Endodermal cell (in vitro differentiated cells): ENCODE results near the gene ERG. TPM values are rescaled to one million over a fixed set of nuclear protein-coding genes. Genes with fewer than 3 reads are reported as not detected.

Experiments
- DNase-seq: peaks from one replicate; pipeline ENCODE4 v3.0.0-alpha.2; 2017
- H3K27ac ChIP-seq: 2 replicates; pipeline ENCODE4 v1.5.1; 2013; ENCODE audit warnings: mild to moderate bottlenecking, low read depth, low read length, moderate library complexity
- H3K27me3 ChIP-seq: 2 replicates; pipeline ENCODE4 v1.6.1; 2013; ENCODE audit warnings: mild to moderate bottlenecking, low read length, moderate library complexity; ENCODE audit not compliant: insufficient read depth, control insufficient read depth, poor library complexity, severe bottlenecking
- H3K36me3 ChIP-seq: 2 replicates; pipeline ENCODE4 v1.7.0; 2013; ENCODE audit warnings: mild to moderate bottlenecking, low read length, moderate library complexity; ENCODE audit not compliant: control insufficient read depth, insufficient read depth
- H3K4me1 ChIP-seq: one replicate; pipeline ENCODE4 v1.7.0; 2013; ENCODE audit warnings: low read length; ENCODE audit not compliant: control insufficient read depth, insufficient read depth
- H3K4me3 ChIP-seq: 2 replicates; pipeline ENCODE4 v1.5.1; 2013; ENCODE audit warnings: mild to moderate bottlenecking, low read length, moderate library complexity
- H3K9ac ChIP-seq: 2 replicates; pipeline ENCODE4 v1.6.1; 2013; ENCODE audit warnings: mild to moderate bottlenecking, low read length, moderate library complexity; ENCODE audit not compliant: poor library complexity, severe bottlenecking; ENCODE audit errors: extremely low read depth
- H3K9me3 ChIP-seq: 2 replicates; pipeline ENCODE4 v1.6.1; 2013; ENCODE audit warnings: mild to moderate bottlenecking, low read length, moderate library complexity; ENCODE audit not compliant: control insufficient read depth
- H3K27ac Mint-ChIP-seq: 2 replicates; pipeline ENCODE4 v1.8.0; 2020; ENCODE audit warnings: mixed read lengths
- H3K27me3 Mint-ChIP-seq: 2 replicates; pipeline ENCODE4 v1.8.0; 2021; ENCODE audit warnings: mild to moderate bottlenecking, mixed read lengths; ENCODE audit not compliant: insufficient read depth
- H3K36me3 Mint-ChIP-seq: 2 replicates; pipeline ENCODE4 v1.8.0; 2020; ENCODE audit warnings: low read depth, mixed read lengths
- H3K4me1 Mint-ChIP-seq: 2 replicates; pipeline ENCODE4 v1.8.0; 2020; ENCODE audit warnings: mixed read lengths
- H3K4me3 Mint-ChIP-seq: 2 replicates; pipeline ENCODE4 v1.8.0; 2020; ENCODE audit warnings: mild to moderate bottlenecking, moderate library complexity, mixed read lengths
- H3K9me3 Mint-ChIP-seq: 2 replicates; pipeline ENCODE4 v1.8.0; 2020; ENCODE audit warnings: mild to moderate bottlenecking, mixed read lengths
- CTCF ChIP-seq: fragments of 200-600 bp; sonication (generic); conservative IDR thresholded peaks from 2 replicates; pipeline ENCODE4 v1.5.0; 2021; ENCODE audit warnings: antibody characterized with exemption, mild to moderate bottlenecking
- WGBS, 2 experiments: methylation state at CpG; one replicate each; pipeline versions ENCODE4 v1.1.5 to v1.1.7; 2013; ENCODE audit warnings: missing lambda C conversion rate in 2 of 2, mixed read lengths in 1 of 2; ENCODE audit not compliant: insufficient coverage in 1 of 2, insufficient read length in 1 of 2; 5-methylcytosine and 5-hydroxymethylcytosine counted together
- total RNA-seq, 2 donors: library from RNA; stranded (reverse); fragmentation: NEBNext Ultra II Directional in 1 of 2; extraction: Animal tissue kit (Norgen Biotek cat#: 25700) in 1 of 2; gene quantifications; 2 replicates in 1 of 2; 3 replicates in 1 of 2; pipeline ENCODE4 v1.2.1, GENCODE V29; 2021

ERG gene
- total RNA-seq, 2 donors from 2014 or later = not detected

DNA sequence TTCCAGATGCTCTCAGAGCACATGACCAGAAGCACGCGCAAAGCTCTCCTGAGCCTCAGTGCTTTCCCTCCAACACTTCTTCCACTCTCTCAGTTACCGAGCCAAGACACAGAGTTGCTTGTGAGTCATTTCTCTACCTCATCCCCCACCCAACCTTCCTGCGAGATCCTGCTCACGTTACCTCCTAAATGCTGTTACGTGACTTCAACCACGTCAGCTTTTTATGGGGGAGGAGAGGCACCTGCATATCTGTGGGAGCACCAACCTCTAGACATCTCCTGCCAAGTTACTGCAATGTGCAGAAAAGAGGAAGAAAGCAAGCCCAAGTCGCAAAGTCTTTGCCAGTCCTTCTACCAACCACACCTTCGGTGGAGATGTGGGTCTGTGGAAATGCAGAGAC, 27.2 kb upstream of the ERG start:
- Mint-ChIP-seq H3K36me3 (no peaks in the 10 kb centered on the region), H3K4me3 (no peak overlapping the region), H3K9me3 (no peaks in the 10 kb centered on the region), H3K4me1 (peaks cover 10% of the 10 kb centered on the region), H3K27ac (no peak overlapping the region), H3K27me3 (no peaks in the 10 kb centered on the region)
- H3K9ac ChIP-seq = no peak overlapping the region
- H3K36me3 ChIP-seq = no peaks in the 10 kb centered on the region
- no peaks in the 10 kb centered on the region for H3K9me3 ChIP-seq
- no peaks in the 10 kb centered on the region for H3K27me3 ChIP-seq
- 84 to 95% methylated on average over 4 to 9 of the region's 9 CpGs for WGBS, 2 experiments
- no peak overlapping the region for H3K27ac ChIP-seq
- no peak overlapping the region for H3K4me3 ChIP-seq
- no peak for TF ChIP-seq CTCF
- H3K4me1 ChIP-seq = no peaks in the 10 kb centered on the region
- no peak for DNase-seq

DNA sequence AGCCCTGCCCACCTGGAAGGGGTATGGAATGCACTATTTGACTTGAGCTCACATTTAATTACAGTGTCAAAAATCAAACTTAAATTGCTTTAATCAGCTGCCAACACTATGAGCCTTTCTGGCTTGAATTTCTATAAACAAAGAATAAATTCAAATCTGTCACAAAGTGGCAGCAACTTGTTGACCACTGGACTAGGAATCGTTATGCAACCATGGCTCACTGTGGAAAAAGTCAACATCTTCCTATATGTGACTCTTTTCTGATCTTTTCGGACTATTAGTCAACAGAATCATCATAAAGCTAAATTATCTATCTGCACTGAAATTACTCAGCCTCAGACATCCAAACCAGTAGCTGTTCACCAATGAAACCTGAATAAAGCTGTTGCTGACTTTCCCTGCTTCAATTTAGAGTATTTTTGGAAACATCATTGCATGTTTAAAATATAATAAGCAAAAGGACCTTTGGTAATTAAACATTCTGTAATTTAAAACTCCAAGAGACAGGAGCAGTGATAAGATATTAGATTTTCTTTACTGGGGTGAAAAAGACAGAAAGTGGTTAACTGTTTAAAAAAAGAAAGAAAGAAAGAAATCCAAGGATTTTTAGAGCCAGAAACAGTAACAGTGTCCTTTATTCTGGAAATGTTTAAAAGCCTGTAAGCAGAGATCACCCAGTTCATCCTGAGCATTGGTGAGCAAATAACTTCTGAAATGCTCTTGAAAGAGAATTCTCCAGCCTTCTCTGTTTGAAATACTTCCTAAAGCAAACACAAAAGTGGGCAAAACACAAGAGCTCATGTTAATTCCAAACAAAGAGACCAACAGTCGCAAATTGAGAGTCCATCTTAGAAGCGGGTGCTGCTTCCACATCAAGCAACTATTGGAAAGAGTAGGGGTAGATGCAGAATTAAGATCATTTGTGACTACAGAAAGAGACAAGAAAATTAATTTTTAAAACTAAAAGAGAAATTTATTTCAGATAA, 26.2 kb upstream of the ERG start:
- 92 to 93% methylated on average over 4 of the region's 4 CpGs for WGBS, 2 experiments
- H3K36me3 Mint-ChIP-seq = no peaks in the 10 kb centered on the region
- H3K9me3 Mint-ChIP-seq = no peaks in the 10 kb centered on the region
- peaks cover 11% of the 10 kb centered on the region for H3K4me1 Mint-ChIP-seq
- Histone ChIP-seq H3K4me1 (no peaks in the 10 kb centered on the region), H3K4me3 (no peak overlapping the region), H3K36me3 (no peaks in the 10 kb centered on the region), H3K27ac (no peak overlapping the region), H3K9me3 (no peaks in the 10 kb centered on the region), H3K27me3 (no peaks in the 10 kb centered on the region), H3K9ac (no peak overlapping the region)
- no peaks in the 10 kb centered on the region for H3K27me3 Mint-ChIP-seq
- no peak for DNase-seq
- TF ChIP-seq CTCF = no peak
- no peak overlapping the region for H3K27ac Mint-ChIP-seq
- no peak overlapping the region for H3K4me3 Mint-ChIP-seq

GRCh38 chr21:38520511-38520910, 22.2 kb upstream of the ERG start:
- H3K36me3 ChIP-seq = no peaks in the 10 kb centered on the region
- H3K4me1 Mint-ChIP-seq = peaks cover 9% of the 10 kb centered on the region
- no peak overlapping the region for H3K27ac ChIP-seq
- no peak overlapping the region for H3K4me3 Mint-ChIP-seq
- TF ChIP-seq CTCF = no peak
- H3K4me1 ChIP-seq = no peaks in the 10 kb centered on the region
- no peak for DNase-seq
- H3K27me3 Mint-ChIP-seq = no peaks in the 10 kb centered on the region
- no peaks in the 10 kb centered on the region for H3K9me3 Mint-ChIP-seq
- 94 to 95% methylated on average over 8 to 9 of the region's 9 CpGs for WGBS, 2 experiments
- no peak overlapping the region for H3K4me3 ChIP-seq
- no peaks in the 10 kb centered on the region for H3K9me3 ChIP-seq
- H3K9ac ChIP-seq = no peak overlapping the region
- no peak overlapping the region for H3K27ac Mint-ChIP-seq
- no peaks in the 10 kb centered on the region for H3K36me3 Mint-ChIP-seq
- no peaks in the 10 kb centered on the region for H3K27me3 ChIP-seq
